GM23338 (cell line): ENCODE results near the gene MCFD2. TPM values are rescaled to one million over a fixed set of nuclear protein-coding genes. Genes with fewer than 3 reads are reported as not detected.
A peak's percentile ranks its signal among the peaks of the same experiment; 100 is the strongest.

ENCODE experiments used
- ATAC-seq: fragments of 200-7000 bp; cut with Tn5 transposase; 3 replicates; pipeline ENCODE4 v1.9.1; 2020
- DNase-seq: peaks from one replicate; pipeline ENCODE4 v3.0.0-alpha.2; 2015; ENCODE audit warnings: low spot score
- H2AFZ ChIP-seq: fragments of 200-600 bp; sonication (generic); 2 replicates; pipeline ENCODE4 v1.8.0; 2016; ENCODE audit warnings: antibody characterized with exemption, mild to moderate bottlenecking, moderate library complexity
- H3F3A ChIP-seq: fragments of 200-600 bp; sonication (generic); replicated peaks from 2 replicates; pipeline ENCODE4 v1.8.0; 2017; ENCODE audit warnings: antibody characterized with exemption, mixed run types, low read depth
- H3K27ac ChIP-seq: fragments of 200-600 bp; sonication (generic); 2 replicates; pipeline ENCODE4 v1.6.1; 2016; ENCODE audit warnings: low read depth
- H3K27me3 ChIP-seq: fragments of 200-600 bp; sonication (generic); 2 replicates; pipeline ENCODE4 v1.8.0; 2016; ENCODE audit warnings: mild to moderate bottlenecking, mixed run types, moderate library complexity; ENCODE audit not compliant: insufficient read depth
- H3K36me3 ChIP-seq: fragments of 200-600 bp; sonication (generic); 2 replicates; pipeline ENCODE4 v1.8.0; 2016; ENCODE audit warnings: mild to moderate bottlenecking; ENCODE audit not compliant: insufficient read depth
- H3K4me1 ChIP-seq: fragments of 200-600 bp; sonication (generic); 2 replicates; pipeline ENCODE4 v1.8.0; 2016; ENCODE audit warnings: mild to moderate bottlenecking, moderate library complexity; ENCODE audit not compliant: insufficient read depth
- H3K4me2 ChIP-seq: fragments of 200-600 bp; sonication (generic); 2 replicates; pipeline ENCODE4 v1.7.1; 2017; ENCODE audit warnings: mixed run types
- H3K4me3 ChIP-seq: fragments of 200-600 bp; sonication (generic); 2 replicates; pipeline ENCODE4 v1.6.1; 2016; ENCODE audit warnings: mixed run types
- H3K79me2 ChIP-seq: fragments of 200-600 bp; sonication (generic); replicated peaks from 2 replicates; pipeline ENCODE4 v1.8.0; 2017; ENCODE audit warnings: mild to moderate bottlenecking; ENCODE audit not compliant: insufficient read depth
- H3K9me2 ChIP-seq: fragments of 200-600 bp; sonication (generic); 2 replicates; pipeline ENCODE4 v1.8.0; 2017; ENCODE audit not compliant: insufficient read depth
- H4K20me1 ChIP-seq: fragments of 200-600 bp; sonication (generic); replicated peaks from 2 replicates; pipeline ENCODE4 v1.8.0; 2017; ENCODE audit warnings: mild to moderate bottlenecking; ENCODE audit not compliant: insufficient read depth
- H3K27ac Mint-ChIP-seq: 2 replicates; pipeline ENCODE4 v1.8.0; 2020; ENCODE audit warnings: inconsistent platforms, mild to moderate bottlenecking, moderate library complexity, mixed read lengths
- H3K27me3 Mint-ChIP-seq: 3 replicates; pipeline ENCODE4 v1.8.0; 2022; ENCODE audit warnings: low read depth, mild to moderate bottlenecking, moderate library complexity, mixed read lengths, inconsistent platforms; ENCODE audit not compliant: insufficient read depth, poor library complexity
- H3K36me3 Mint-ChIP-seq: 3 replicates; pipeline ENCODE4 v1.8.0; 2021; ENCODE audit warnings: low read depth, mild to moderate bottlenecking, inconsistent platforms, moderate library complexity, mixed read lengths
- H3K4me1 Mint-ChIP-seq: 3 replicates; pipeline ENCODE4 v1.8.0; 2020; ENCODE audit warnings: mild to moderate bottlenecking, inconsistent platforms, mixed read lengths
- H3K4me3 Mint-ChIP-seq: 3 replicates; pipeline ENCODE4 v1.8.0; 2021; ENCODE audit warnings: moderate library complexity, mild to moderate bottlenecking, inconsistent platforms, mixed read lengths
- H3K9me3 Mint-ChIP-seq: 3 replicates; pipeline ENCODE4 v1.8.0; 2020; ENCODE audit warnings: moderate library complexity, mild to moderate bottlenecking, inconsistent platforms, mixed read lengths
- CREB1 ChIP-seq: fragments of 250-450 bp; sonication (Bioruptor Pico); IDR thresholded peaks from 2 replicates; pipeline ENCODE4 v1.5.0; 2020; ENCODE audit warnings: low read depth, mild to moderate bottlenecking, moderate library complexity
- EZH2 ChIP-seq: fragments of 200-600 bp; sonication (generic); IDR thresholded peaks from one replicate; pipeline ENCODE4 v1.8.0; 2017; ENCODE audit warnings: antibody characterized with exemption, mild to moderate bottlenecking, low read depth; ENCODE audit not compliant: unreplicated experiment
- EZH2phosphoT487 ChIP-seq: fragments of 200-600 bp; sonication (generic); IDR thresholded peaks from one replicate; pipeline ENCODE4 v1.8.1; 2018; ENCODE audit warnings: antibody characterized with exemption; ENCODE audit not compliant: unreplicated experiment
- JUNB ChIP-seq: IDR thresholded peaks from one replicate; pipeline ENCODE4 v1.6.1; 2016; ENCODE audit warnings: antibody characterized with exemption; ENCODE audit not compliant: unreplicated experiment
- POLR2AphosphoS5 ChIP-seq: IDR thresholded peaks from 2 replicates; pipeline ENCODE4 v1.6.1; 2016; ENCODE audit warnings: antibody characterized with exemption, low read depth
- STAT1 ChIP-seq: IDR thresholded peaks from one replicate; pipeline ENCODE4 v1.6.1; 2016; ENCODE audit warnings: antibody characterized with exemption; ENCODE audit not compliant: unreplicated experiment
- ZNF114 ChIP-seq: fragments of 250-450 bp; sonication (Bioruptor Pico); IDR thresholded peaks from 2 replicates; pipeline ENCODE4 v1.5.0; 2020; ENCODE audit warnings: mild to moderate bottlenecking, moderate library complexity
- ZNF331 ChIP-seq: fragments of 250-450 bp; sonication (Bioruptor Pico); IDR thresholded peaks from 2 replicates; pipeline ENCODE4 v1.5.0; 2020; ENCODE audit warnings: low read depth, mild to moderate bottlenecking, moderate library complexity
- polyA plus RNA-seq: library from polyadenylated mRNA; unstranded; fragments of >200 nt; fragmentation: Nextera tagmentation; extraction: Ambion mirVana; gene quantifications from 2 replicates; pipeline ENCODE4 v1.2.1, GENCODE V29; 2016
- total RNA-seq: library from RNA; depleted of rRNA; stranded (reverse); fragments of >200 nt; shearing (Covaris generic); gene quantifications from 2 replicates; pipeline ENCODE4 v1.2.3, GENCODE V29; 2014
- TF ChIP-seq, protein P1 (sequence below): IDR thresholded peaks from 2 replicates; pipeline ENCODE4 v1.6.1; 2016; ENCODE audit warnings: antibody characterized with exemption
- TF ChIP-seq, protein P2 (sequence below): IDR thresholded peaks from one replicate; pipeline ENCODE4 v1.6.1; 2018; ENCODE audit warnings: antibody characterized with exemption; ENCODE audit not compliant: unreplicated experiment
- TF ChIP-seq, protein P3 (sequence below), 2 experiments: fragments of 200-600 bp in 1 of 2; sonication (generic) in 1 of 2; conservative IDR thresholded peaks; 2 replicates each; pipeline versions ENCODE4 v1.5.1 to v1.6.1; 2016 to 2017; ENCODE audit warnings: antibody characterized with exemption in 2 of 2, low read depth in 2 of 2, mild to moderate bottlenecking in 2 of 2, moderate library complexity in 1 of 2

MCFD2 gene
- total and polyA plus RNA-seq, 2 experiments from 2014 or later = 55.1 to 91.9 TPM

DNA sequence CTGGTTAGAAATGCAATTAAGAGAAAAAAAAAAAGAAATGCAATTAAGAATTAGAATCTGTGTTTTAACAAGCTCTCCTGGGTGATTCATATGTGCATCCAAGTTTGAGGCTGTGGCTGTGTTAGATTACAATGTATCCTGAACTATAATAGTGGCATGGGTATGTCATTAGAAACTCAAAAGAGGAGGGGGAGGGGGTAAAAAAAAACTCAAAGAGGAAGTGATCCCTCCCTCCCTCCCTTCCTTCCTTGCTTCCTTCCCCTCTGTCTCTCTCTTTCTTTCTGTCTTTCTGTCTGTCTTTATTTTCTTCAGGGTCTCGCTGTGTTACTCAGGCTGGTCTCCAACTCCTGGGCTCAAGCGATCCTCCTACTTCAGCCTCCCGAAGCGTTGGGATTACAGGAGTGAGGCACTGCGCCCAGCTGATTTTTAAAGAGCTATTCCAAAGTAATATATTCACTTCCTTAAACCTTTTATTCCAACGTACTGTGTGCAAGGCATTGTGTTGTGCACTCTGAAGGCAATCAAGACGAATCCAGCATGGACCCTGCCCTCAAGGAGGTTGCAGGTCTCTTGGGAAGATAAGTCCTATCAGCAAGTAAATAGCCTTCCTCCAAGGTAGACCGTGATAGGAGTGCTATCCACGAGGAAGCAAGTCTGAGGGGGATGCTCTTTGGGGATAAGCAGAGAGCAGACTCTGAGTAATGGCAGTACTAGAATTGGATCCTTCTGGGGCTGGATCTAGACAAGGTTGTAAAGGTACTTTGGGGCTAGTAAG, 35.9 kb upstream of the MCFD2 start (continued):
- TF ChIP-seq ZNF331 = no peak
- no peak for TF ChIP-seq ZNF114 (CRISPR knock-in tag)
- TF ChIP-seq JUNB = no peak
- TF ChIP-seq POLR2AphosphoS5 = no peak
- TF ChIP-seq, protein P1, sequence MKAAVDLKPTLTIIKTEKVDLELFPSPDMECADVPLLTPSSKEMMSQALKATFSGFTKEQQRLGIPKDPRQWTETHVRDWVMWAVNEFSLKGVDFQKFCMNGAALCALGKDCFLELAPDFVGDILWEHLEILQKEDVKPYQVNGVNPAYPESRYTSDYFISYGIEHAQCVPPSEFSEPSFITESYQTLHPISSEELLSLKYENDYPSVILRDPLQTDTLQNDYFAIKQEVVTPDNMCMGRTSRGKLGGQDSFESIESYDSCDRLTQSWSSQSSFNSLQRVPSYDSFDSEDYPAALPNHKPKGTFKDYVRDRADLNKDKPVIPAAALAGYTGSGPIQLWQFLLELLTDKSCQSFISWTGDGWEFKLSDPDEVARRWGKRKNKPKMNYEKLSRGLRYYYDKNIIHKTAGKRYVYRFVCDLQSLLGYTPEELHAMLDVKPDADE = no peak

DNA sequence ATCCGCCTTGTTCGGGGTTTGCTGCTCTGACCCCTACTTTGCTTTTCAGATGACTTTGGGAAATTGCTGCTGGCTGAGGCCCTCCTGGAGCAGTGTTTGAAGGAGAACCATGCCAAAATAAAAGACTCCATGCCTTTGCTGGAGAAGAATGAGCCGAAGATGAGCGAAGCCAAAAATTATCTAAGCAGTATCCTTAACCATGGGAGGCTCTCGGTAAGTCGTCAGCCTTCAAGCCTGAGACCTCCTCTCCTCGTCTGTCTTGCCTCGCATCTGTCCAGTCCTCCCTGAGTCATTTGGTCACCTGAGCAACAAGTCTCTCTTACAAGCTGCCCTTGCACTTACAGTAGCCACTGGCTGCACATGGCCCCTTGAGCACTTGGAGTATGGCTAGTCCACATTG, 34.7 kb upstream of the MCFD2 start:
- DNase-seq = no peak
- Histone ChIP-seq H3K27me3 (no peaks in the 10 kb centered on the region), H3K4me2 (no peak overlapping the region), H3K9me2 (no peaks in the 10 kb centered on the region), H3K79me2 (peaks cover 16% of the 10 kb centered on the region), H4K20me1 (no peaks in the 10 kb centered on the region; the same call in none of the 2 replicates), H3K4me1 (peaks cover 12% of the 10 kb centered on the region), H3K36me3 (no peaks in the 10 kb centered on the region), H3K4me3 (no peak overlapping the region), H2AFZ (no peak overlapping the region), H3F3A (no peaks in the 10 kb centered on the region), H3K27ac (no peak overlapping the region)
- no peak overlapping the region for H3K4me3 Mint-ChIP-seq
- peaks cover 12% of the 10 kb centered on the region for H3K27me3 Mint-ChIP-seq
- peak overlapping the region; percentile 68; the same call in 1 of the 2 replicates for H3K27ac Mint-ChIP-seq
- peaks cover 29% of the 10 kb centered on the region for H3K4me1 Mint-ChIP-seq
- ATAC-seq = no peak
- no peaks in the 10 kb centered on the region for H3K9me3 Mint-ChIP-seq
- H3K36me3 Mint-ChIP-seq = peaks cover 11% of the 10 kb centered on the region
- TF ChIP-seq POLR2AphosphoS5 (no peak), STAT1 (no peak), EZH2phosphoT487 (no peak), CREB1 (CRISPR knock-in tag) (no peak), ZNF331 (no peak), EZH2 (no peak), JUNB (no peak)
- TF ChIP-seq, protein P1 = no peak
- TF ChIP-seq, protein P2, sequence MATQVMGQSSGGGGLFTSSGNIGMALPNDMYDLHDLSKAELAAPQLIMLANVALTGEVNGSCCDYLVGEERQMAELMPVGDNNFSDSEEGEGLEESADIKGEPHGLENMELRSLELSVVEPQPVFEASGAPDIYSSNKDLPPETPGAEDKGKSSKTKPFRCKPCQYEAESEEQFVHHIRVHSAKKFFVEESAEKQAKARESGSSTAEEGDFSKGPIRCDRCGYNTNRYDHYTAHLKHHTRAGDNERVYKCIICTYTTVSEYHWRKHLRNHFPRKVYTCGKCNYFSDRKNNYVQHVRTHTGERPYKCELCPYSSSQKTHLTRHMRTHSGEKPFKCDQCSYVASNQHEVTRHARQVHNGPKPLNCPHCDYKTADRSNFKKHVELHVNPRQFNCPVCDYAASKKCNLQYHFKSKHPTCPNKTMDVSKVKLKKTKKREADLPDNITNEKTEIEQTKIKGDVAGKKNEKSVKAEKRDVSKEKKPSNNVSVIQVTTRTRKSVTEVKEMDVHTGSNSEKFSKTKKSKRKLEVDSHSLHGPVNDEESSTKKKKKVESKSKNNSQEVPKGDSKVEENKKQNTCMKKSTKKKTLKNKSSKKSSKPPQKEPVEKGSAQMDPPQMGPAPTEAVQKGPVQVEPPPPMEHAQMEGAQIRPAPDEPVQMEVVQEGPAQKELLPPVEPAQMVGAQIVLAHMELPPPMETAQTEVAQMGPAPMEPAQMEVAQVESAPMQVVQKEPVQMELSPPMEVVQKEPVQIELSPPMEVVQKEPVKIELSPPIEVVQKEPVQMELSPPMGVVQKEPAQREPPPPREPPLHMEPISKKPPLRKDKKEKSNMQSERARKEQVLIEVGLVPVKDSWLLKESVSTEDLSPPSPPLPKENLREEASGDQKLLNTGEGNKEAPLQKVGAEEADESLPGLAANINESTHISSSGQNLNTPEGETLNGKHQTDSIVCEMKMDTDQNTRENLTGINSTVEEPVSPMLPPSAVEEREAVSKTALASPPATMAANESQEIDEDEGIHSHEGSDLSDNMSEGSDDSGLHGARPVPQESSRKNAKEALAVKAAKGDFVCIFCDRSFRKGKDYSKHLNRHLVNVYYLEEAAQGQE = no peak
- TF ChIP-seq, protein P3, sequence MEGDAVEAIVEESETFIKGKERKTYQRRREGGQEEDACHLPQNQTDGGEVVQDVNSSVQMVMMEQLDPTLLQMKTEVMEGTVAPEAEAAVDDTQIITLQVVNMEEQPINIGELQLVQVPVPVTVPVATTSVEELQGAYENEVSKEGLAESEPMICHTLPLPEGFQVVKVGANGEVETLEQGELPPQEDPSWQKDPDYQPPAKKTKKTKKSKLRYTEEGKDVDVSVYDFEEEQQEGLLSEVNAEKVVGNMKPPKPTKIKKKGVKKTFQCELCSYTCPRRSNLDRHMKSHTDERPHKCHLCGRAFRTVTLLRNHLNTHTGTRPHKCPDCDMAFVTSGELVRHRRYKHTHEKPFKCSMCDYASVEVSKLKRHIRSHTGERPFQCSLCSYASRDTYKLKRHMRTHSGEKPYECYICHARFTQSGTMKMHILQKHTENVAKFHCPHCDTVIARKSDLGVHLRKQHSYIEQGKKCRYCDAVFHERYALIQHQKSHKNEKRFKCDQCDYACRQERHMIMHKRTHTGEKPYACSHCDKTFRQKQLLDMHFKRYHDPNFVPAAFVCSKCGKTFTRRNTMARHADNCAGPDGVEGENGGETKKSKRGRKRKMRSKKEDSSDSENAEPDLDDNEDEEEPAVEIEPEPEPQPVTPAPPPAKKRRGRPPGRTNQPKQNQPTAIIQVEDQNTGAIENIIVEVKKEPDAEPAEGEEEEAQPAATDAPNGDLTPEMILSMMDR (conservative IDR thresholded peaks at IDR 0.05; ENCODE audit: low read depth in 2 of 2) = no peak
